ENCODE data around the gene SNRNP27. TPM values are rescaled to one million over a fixed set of nuclear protein-coding genes. Genes with fewer than 3 reads are reported as not detected.

SNRNP27 gene
- total and polyA plus RNA-seq, 2 of the 8 experiments (the other 6 are each of a cell fraction or from before 2014, with no cell fraction given) = 11.1 to 40.5 TPM

DNA sequence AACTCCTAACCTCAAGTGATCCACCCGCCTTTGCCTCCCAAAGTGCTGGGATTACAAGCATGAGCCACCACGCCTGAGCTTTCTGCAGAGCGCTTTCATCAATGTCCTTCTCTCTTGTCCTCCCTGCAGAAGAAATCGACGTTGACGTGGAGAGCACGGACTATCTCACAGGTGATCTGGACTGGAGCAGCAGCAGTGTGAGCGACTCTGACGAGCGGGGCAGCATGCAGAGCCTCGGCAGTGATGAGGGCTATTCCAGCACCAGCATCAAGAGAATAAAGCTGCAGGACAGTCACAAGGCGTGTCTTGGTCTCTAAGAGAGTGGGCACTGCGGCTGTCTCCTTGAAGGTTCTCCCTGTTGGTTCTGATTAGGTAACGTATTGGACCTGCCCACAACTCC, 44.2 kb downstream of the SNRNP27 start (continued):
- TF ChIP-seq, protein P1, sequence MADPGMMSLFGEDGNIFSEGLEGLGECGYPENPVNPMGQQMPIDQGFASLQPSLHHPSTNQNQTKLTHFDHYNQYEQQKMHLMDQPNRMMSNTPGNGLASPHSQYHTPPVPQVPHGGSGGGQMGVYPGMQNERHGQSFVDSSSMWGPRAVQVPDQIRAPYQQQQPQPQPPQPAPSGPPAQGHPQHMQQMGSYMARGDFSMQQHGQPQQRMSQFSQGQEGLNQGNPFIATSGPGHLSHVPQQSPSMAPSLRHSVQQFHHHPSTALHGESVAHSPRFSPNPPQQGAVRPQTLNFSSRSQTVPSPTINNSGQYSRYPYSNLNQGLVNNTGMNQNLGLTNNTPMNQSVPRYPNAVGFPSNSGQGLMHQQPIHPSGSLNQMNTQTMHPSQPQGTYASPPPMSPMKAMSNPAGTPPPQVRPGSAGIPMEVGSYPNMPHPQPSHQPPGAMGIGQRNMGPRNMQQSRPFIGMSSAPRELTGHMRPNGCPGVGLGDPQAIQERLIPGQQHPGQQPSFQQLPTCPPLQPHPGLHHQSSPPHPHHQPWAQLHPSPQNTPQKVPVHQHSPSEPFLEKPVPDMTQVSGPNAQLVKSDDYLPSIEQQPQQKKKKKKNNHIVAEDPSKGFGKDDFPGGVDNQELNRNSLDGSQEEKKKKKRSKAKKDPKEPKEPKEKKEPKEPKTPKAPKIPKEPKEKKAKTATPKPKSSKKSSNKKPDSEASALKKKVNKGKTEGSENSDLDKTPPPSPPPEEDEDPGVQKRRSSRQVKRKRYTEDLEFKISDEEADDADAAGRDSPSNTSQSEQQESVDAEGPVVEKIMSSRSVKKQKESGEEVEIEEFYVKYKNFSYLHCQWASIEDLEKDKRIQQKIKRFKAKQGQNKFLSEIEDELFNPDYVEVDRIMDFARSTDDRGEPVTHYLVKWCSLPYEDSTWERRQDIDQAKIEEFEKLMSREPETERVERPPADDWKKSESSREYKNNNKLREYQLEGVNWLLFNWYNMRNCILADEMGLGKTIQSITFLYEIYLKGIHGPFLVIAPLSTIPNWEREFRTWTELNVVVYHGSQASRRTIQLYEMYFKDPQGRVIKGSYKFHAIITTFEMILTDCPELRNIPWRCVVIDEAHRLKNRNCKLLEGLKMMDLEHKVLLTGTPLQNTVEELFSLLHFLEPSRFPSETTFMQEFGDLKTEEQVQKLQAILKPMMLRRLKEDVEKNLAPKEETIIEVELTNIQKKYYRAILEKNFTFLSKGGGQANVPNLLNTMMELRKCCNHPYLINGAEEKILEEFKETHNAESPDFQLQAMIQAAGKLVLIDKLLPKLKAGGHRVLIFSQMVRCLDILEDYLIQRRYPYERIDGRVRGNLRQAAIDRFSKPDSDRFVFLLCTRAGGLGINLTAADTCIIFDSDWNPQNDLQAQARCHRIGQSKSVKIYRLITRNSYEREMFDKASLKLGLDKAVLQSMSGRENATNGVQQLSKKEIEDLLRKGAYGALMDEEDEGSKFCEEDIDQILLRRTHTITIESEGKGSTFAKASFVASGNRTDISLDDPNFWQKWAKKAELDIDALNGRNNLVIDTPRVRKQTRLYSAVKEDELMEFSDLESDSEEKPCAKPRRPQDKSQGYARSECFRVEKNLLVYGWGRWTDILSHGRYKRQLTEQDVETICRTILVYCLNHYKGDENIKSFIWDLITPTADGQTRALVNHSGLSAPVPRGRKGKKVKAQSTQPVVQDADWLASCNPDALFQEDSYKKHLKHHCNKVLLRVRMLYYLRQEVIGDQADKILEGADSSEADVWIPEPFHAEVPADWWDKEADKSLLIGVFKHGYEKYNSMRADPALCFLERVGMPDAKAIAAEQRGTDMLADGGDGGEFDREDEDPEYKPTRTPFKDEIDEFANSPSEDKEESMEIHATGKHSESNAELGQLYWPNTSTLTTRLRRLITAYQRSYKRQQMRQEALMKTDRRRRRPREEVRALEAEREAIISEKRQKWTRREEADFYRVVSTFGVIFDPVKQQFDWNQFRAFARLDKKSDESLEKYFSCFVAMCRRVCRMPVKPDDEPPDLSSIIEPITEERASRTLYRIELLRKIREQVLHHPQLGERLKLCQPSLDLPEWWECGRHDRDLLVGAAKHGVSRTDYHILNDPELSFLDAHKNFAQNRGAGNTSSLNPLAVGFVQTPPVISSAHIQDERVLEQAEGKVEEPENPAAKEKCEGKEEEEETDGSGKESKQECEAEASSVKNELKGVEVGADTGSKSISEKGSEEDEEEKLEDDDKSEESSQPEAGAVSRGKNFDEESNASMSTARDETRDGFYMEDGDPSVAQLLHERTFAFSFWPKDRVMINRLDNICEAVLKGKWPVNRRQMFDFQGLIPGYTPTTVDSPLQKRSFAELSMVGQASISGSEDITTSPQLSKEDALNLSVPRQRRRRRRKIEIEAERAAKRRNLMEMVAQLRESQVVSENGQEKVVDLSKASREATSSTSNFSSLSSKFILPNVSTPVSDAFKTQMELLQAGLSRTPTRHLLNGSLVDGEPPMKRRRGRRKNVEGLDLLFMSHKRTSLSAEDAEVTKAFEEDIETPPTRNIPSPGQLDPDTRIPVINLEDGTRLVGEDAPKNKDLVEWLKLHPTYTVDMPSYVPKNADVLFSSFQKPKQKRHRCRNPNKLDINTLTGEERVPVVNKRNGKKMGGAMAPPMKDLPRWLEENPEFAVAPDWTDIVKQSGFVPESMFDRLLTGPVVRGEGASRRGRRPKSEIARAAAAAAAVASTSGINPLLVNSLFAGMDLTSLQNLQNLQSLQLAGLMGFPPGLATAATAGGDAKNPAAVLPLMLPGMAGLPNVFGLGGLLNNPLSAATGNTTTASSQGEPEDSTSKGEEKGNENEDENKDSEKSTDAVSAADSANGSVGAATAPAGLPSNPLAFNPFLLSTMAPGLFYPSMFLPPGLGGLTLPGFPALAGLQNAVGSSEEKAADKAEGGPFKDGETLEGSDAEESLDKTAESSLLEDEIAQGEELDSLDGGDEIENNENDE (IDR thresholded peaks at IDR 0.05; ENCODE audit: insufficient replicate concordance, low read length) = no peak
- TF ChIP-seq TCF12 (IDR thresholded peaks at IDR 0.05; ENCODE audit: low read depth, low read length) (no peak), CHD2 (IDR thresholded peaks at IDR 0.05; ENCODE audit: low read length) (no peak)
- TF ChIP-seq, protein P2, sequence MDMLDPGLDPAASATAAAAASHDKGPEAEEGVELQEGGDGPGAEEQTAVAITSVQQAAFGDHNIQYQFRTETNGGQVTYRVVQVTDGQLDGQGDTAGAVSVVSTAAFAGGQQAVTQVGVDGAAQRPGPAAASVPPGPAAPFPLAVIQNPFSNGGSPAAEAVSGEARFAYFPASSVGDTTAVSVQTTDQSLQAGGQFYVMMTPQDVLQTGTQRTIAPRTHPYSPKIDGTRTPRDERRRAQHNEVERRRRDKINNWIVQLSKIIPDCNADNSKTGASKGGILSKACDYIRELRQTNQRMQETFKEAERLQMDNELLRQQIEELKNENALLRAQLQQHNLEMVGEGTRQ (IDR thresholded peaks at IDR 0.05; ENCODE audit: low read length) = no peak

Measured in H1 (cell line).